Stomach (tissue), 4 donors: ENCODE measurements around the gene NHS.

ENCODE experiments used
- EP300 ChIP-seq: sonication (generic); formaldehyde crosslinking; IDR thresholded peaks from one replicate; pipeline ENCODE4 v1.6.1; 2017; ENCODE audit warnings: antibody characterized with exemption
- POLR2A ChIP-seq, 4 donors: fragments of 450-650 bp; IDR thresholded peaks; one replicate each; pipeline ENCODE4 v1.6.1; 2016; ENCODE audit warnings: antibody characterized with exemption in 4 of 4, control low read depth in 2 of 4, mild to moderate bottlenecking in 1 of 4, moderate library complexity in 1 of 4
- TF ChIP-seq, protein P1 (sequence below), 7 experiments: fragments of 450-650 bp in 4 of 7; fragments of 200-600 bp in 3 of 7; sonication (generic) in 3 of 7; IDR thresholded peaks; one replicate each; pipeline ENCODE4 v1.5.1; 2016 to 2019; ENCODE audit warnings: antibody characterized with exemption in 7 of 7, control low read depth in 2 of 7, mild to moderate bottlenecking in 1 of 7

GRCh38 chrX:17588303-17588702 lies 213.3 kb downstream of the NHS start:
- TF ChIP-seq, protein P1, sequence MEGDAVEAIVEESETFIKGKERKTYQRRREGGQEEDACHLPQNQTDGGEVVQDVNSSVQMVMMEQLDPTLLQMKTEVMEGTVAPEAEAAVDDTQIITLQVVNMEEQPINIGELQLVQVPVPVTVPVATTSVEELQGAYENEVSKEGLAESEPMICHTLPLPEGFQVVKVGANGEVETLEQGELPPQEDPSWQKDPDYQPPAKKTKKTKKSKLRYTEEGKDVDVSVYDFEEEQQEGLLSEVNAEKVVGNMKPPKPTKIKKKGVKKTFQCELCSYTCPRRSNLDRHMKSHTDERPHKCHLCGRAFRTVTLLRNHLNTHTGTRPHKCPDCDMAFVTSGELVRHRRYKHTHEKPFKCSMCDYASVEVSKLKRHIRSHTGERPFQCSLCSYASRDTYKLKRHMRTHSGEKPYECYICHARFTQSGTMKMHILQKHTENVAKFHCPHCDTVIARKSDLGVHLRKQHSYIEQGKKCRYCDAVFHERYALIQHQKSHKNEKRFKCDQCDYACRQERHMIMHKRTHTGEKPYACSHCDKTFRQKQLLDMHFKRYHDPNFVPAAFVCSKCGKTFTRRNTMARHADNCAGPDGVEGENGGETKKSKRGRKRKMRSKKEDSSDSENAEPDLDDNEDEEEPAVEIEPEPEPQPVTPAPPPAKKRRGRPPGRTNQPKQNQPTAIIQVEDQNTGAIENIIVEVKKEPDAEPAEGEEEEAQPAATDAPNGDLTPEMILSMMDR (IDR thresholded peaks at IDR 0.05): no peak
- TF ChIP-seq POLR2A (IDR thresholded peaks at IDR 0.05) (no peak), EP300 (no peak)
